ENCODE data around the gene ZBTB9.

ZBTB9 gene

DNA sequence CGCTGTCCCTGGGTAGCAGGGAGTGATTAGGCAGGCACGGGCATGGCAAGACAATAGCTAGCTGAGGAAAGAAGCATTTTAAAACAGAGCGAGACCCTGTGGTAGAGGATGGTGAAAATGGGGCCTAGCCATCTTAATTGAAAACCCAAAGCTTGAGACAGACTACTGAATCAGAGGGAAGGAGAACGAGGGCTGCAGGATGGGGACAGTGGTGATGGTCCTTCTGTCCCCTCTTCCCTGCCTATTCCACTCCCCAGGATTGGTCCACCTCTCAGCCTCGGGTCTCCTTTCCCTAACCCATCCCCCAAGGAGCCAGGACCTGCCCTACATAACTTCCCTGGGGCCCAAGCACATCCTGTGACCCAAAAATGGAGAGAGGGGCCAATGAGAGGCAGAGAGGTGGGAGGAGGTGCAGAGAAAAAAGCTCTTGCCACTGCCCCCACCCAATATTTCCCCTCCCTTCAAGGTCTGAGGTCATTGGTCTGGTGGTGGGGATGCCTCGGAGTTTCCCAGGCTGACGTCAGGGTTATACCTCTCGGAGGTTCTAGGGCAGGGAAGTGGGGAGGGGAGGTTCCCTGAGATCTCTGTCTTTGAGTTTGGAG, 35.6 kb upstream of the ZBTB9 start:
- DNase-seq (ENCODE audit: low read depth in 1 of 2, low spot score in 1 of 2) = no peak

GRCh38 chr6:33419580-33420490, 34.5 kb upstream of the ZBTB9 start, which contains the start of gene SYNGAP1:
SYNGAP1 (plus strand) TSS chr6:33420065; CDS start chr6:33420265, 200 bp downstream.
- DNase-seq (ENCODE audit: low read depth in 1 of 2, low spot score in 1 of 2) = peak in 1 of 2 donors; percentile 35

DNA sequence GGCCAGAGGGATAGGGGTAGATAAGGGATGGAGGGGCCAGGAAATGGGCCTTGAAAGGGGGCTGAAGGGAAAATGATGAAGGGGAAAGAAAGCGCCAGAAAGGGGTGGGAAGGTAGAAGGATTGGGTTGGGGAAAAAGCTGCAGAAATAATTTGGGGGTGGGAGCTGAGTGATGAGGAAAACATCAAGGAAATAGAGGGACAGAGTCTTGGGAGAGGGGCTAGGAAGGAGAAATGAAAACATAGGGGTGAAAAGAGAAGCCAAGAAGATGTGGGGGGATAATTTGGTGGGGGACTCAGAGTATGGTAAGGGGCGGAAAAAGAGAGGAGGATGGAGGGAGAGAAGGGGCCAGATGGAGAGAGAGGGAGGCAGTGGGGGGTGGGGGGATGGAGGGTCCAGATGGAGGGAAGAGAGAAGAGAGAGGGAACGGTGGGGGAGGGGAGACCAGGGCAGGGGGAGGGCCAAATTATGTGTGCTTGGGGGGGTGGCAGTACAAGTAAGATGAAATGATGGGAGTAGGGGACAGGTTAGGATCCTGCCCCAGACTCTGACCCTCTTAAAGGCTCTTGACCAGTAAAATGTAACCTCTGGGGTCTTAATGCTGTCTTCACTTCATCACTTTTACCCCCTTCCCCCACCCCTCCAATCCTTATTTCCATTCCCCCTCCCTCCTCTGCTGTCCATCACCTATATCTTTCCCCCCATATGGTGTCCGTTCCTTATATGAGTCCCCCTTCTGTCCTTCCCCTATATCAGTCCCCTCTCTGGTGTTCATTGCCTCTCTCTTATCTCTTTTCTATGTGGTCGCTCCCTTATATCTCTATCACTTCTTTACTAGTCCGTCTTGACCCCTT, 33.7 kb upstream of the ZBTB9 start:
- no peak for DNase-seq (ENCODE audit: low read depth in 1 of 2, low spot score in 1 of 2)

DNA sequence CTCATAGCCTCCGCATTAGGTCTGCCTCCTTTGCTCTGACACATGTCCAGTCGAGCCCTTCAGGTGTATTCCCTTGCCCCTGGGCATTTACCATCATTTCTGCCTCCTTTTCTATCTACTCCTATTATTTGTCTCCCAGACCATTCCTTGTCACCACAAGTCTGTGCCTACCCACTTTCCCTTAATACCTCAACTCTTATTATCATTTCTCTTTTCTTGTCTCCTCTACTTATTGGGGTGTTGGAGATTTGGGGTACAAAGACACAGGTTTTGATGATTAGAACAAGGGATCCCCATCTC, 33.1 kb upstream of the ZBTB9 start:
- DNase-seq (ENCODE audit: low read depth in 1 of 2, low spot score in 1 of 2) = no peak

DNA sequence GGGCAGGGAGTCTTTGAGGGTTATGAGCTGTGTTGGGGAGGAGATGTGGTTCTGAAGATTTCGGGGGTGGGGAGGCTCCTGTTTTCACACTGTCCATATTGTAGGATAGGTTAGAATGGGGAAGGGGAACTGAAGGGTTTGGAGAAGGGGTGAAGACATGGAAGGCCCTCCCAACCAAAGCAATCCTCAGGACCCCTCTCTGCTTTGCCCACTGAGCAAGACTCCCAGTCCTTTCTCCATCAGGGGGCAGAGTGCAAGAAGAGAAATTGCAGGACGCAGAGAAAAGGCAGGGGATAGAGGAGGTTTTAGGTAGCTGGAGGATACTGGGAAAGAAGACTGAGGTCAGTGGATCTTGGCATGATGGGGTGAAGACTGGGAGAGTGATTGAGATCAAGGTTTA, 30.6 kb upstream of the ZBTB9 start:
- no peak for DNase-seq (ENCODE audit: low read depth in 1 of 2, low spot score in 1 of 2)

GRCh38 chr6:33424855-33425667, 29.3 kb upstream of the ZBTB9 start:
- no peak for DNase-seq (ENCODE audit: low read depth in 1 of 2, low spot score in 1 of 2)

DNA sequence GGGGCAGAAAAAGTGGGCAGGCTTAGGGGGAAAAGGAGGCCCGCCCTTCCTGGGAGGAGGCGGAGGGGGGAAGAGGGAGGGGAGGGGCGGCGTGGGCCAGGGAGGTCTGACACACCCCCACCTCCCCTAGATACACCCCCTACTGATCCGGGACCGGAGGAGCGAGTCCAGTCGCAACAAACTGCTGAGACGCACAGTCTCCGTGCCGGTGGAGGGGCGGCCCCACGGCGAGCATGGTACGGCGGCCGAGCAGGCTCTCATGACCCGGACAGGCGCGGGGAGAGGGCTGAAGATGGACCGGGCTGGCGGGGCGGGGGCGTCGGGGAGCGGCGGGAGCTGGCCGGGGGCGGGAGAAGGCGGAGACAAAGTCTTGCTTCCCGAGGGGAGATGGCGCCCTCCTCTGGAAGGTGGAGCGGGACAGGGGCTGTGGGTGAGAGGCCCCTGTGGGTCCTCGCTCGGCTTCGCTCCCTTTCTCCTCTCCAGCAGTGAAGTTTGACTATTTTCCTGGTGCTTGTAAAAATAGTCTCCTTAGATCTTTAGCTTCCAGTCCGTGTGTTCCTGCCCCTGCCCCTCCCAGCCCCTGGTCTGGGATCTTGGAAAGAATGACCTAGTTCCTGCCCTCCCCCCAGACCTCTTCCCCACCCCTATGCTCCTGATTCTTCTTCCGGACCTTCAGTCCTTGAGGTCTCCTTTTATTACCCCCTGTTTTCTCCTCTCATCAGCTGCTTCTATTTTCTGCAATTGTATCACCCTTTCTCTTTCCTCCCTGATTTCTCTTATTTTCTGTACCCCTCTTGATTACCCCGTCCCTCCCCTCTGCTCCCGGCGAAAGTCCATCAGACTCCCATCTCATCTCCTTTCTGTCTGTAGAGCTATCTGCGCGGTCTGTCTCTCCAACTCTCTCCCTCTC, 28.5 kb upstream of the ZBTB9 start:
- DNase-seq (ENCODE audit: low read depth in 1 of 2, low spot score in 1 of 2) = peak; percentile 61 to 63

GRCh38 chr6:33426590-33427511, 27.5 kb upstream of the ZBTB9 start:
- no peak for DNase-seq (ENCODE audit: low read depth in 1 of 2, low spot score in 1 of 2)

GRCh38 chr6:33427585-33428223, 26.7 kb upstream of the ZBTB9 start:
- DNase-seq (ENCODE audit: low read depth in 1 of 2, low spot score in 1 of 2) = peak; percentile 37 to 54

DNA sequence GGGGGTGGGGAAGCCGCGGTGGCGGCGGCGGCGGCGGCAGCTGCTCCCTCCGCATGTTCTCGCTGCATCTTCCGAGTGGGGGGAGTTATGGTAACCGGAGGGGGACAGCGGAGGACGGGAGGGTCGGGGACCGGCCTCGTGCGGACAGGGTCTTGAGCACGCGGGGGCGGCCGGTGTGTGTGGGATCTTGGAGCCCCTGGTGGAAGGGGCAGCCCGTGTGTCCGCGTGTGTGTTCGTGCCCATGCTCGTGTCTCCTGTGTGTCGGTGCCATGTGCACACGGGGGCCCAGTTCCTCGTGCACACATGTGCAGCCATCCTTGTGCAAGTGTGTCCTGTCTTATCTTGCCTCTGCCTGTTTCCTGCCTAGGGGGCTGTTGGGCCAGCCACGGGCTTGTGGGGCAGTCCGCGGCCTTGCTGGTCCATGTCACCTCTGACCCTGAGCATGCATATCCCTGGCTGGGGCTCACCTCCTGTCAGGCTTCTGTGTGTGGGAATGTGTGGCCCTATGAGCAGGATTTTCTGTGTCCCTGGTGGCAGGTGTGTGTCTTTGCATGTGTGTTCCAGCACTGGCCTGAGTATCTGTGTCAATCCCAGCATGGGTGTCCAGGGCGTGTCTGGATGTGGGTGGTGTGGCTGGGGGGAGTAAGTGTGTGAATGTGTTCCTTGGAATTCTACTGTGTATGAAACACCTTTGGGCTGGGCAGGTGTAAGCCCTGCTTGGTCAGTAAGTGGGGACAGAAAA, 26.0 kb upstream of the ZBTB9 start:
- DNase-seq (ENCODE audit: low read depth in 1 of 2, low spot score in 1 of 2) = no peak

DNA sequence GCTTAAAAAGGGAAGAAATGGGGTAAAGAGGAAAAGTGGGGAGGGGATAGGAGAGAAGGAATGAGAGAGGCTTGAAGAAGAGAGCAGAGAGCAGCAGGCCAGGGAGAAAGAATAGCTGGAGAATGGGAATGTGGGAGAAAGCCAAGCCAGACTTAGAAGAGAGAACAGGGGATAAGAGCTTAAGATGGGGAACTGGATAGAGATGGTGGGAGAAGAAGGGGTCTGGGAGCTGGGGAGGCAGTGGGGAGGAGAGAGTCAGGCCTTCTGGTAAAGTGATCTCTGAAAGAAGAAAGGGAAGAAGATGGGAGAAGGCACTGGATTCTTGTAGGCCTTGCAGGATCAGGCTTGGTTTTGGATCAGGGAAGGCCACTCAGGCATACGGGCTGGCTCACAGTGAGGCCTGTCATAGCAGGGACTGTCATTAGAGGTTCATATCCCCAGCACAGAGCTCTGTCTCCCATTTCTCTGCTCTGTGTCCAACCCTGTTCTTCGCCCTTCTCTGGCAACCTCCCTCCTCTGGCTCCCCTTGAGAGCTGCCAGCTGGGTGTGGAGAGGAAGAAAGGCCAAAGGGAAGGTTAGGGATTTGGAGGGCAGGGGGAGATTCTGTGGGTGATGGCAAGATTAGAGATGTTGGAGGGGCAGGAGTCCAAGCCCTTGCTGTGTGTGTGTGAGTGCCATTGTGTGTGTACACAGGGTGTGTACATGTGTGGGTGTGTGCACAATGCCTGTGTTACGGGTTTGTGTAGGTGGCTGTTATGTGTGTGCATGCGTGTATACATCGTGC, 25.2 kb upstream of the ZBTB9 start:
- no peak for DNase-seq (ENCODE audit: low read depth in 1 of 2, low spot score in 1 of 2)

- DNase-seq (ENCODE audit: low read depth in 1 of 2, low spot score in 1 of 2) = no peak
Measured at GRCh38 chr6:33429750-33430052, 24.7 kb upstream of the ZBTB9 start.

DNA sequence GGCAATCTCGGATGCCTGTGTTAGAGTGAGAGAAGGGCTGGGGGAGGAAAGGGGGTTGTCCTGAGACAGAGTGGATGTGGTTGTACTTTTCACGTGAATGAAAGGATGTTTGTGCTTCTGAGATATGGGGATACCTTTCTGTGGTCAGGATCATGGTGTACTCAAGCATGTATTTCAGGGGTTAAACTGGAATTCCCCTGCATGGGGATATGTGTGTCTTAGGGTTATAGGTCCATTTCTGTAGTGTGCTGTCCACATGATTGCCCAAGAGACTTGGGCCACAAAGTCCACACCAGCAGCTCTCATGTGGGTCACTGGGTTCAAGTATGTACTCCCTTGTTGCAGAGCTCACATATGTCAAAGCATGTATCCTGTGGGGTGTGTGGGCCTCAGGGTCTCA, 24.0 kb upstream of the ZBTB9 start:
- no peak for DNase-seq (ENCODE audit: low read depth in 1 of 2, low spot score in 1 of 2)

GRCh38 chr6:33430991-33431879, 23.1 kb upstream of the ZBTB9 start:
- DNase-seq (ENCODE audit: low read depth in 1 of 2, low spot score in 1 of 2) = peak; percentile 64 to 66

GRCh38 chr6:33431880-33432541, 22.4 kb upstream of the ZBTB9 start:
- no peak for DNase-seq (ENCODE audit: low read depth in 1 of 2, low spot score in 1 of 2)

- no peak for DNase-seq (ENCODE audit: low read depth in 1 of 2, low spot score in 1 of 2)
Measured at GRCh38 chr6:33432546-33432945, 21.8 kb upstream of the ZBTB9 start.

All from stimulated activated CD4-positive, alpha-beta T cell treated with anti-CD3 and anti-CD28 coated beads, Interleukin-15, amount 100 ng/mL, for 1 hour (primary cell).